Neural cell (in vitro differentiated cells): Measurements from ENCODE around the gene OAT. TPM values are rescaled to one million over a fixed set of nuclear protein-coding genes. Genes with fewer than 3 reads are reported as not detected.

Experiments
- H2AFZ ChIP-seq: fragments of 200-600, 300-800 bp; sonication (generic), shearing (Covaris generic); 2 replicates; pipeline ENCODE4 v1.6.0; 2014; ENCODE audit warnings: low read depth, mild to moderate bottlenecking, antibody characterized with exemption, low read length, moderate library complexity
- H3F3A ChIP-seq: fragments of 200-600 bp; shearing (Covaris generic); 2 replicates; pipeline ENCODE4 v1.6.1; 2016; ENCODE audit warnings: mild to moderate bottlenecking, moderate library complexity, mixed read lengths, antibody characterized with exemption, low read length; ENCODE audit not compliant: insufficient read depth, poor library complexity, severe bottlenecking
- H3K27ac ChIP-seq: fragments of 200-600, 300-800 bp; sonication (generic), shearing (Covaris generic); 2 replicates; pipeline ENCODE4 v1.5.1; 2014; ENCODE audit warnings: mild to moderate bottlenecking, low read length, moderate library complexity
- H3K27me3 ChIP-seq: fragments of 300-800, 200-600 bp; sonication (generic), shearing (Covaris generic); 2 replicates; pipeline ENCODE4 v1.6.0; 2014; ENCODE audit warnings: mild to moderate bottlenecking, low read depth, low read length, moderate library complexity; ENCODE audit not compliant: insufficient read depth
- H3K36me3 ChIP-seq: fragments of 300-800, 200-600 bp; sonication (generic), shearing (Covaris generic); 2 replicates; pipeline ENCODE4 v1.5.1; 2014; ENCODE audit warnings: mild to moderate bottlenecking, antibody characterized with exemption, low read length, moderate library complexity; ENCODE audit not compliant: insufficient read depth
- H3K4me2 ChIP-seq: fragments of 300-800, 200-600 bp; sonication (generic), shearing (Covaris generic); 2 replicates; pipeline ENCODE4 v1.6.0; 2014; ENCODE audit warnings: mild to moderate bottlenecking, low read length
- H3K4me3 ChIP-seq: fragments of 300-800, 200-600 bp; sonication (generic), shearing (Covaris generic); 2 replicates; pipeline ENCODE4 v1.5.1; 2014; ENCODE audit warnings: mild to moderate bottlenecking, low read length, moderate library complexity
- H3K79me2 ChIP-seq: fragments of 200-600 bp; shearing (Covaris generic); replicated peaks from 2 replicates; pipeline ENCODE4 v1.6.0; 2014; ENCODE audit warnings: mild to moderate bottlenecking, low read length, moderate library complexity; ENCODE audit not compliant: insufficient read depth
- H3K9ac ChIP-seq: fragments of 300-800, 200-600 bp; sonication (generic), shearing (Covaris generic); 2 replicates; pipeline ENCODE4 v1.6.1; 2016; ENCODE audit warnings: mild to moderate bottlenecking, low read length, mixed read lengths
- H3K9me2 ChIP-seq: fragments of 200-600 bp; shearing (Covaris generic); 2 replicates; pipeline ENCODE4 v1.6.1; 2016; ENCODE audit warnings: mild to moderate bottlenecking, low read length, mixed read lengths; ENCODE audit not compliant: insufficient read depth
- H3K9me3 ChIP-seq: fragments of 200-600, 300-800 bp; sonication (generic), shearing (Covaris generic); 2 replicates; pipeline ENCODE4 v1.6.1; 2016; ENCODE audit warnings: mild to moderate bottlenecking, mixed run types, low read length, moderate library complexity, mixed read lengths
- H4K20me1 ChIP-seq: fragments of 200-600 bp; shearing (Covaris generic); 2 replicates; pipeline ENCODE4 v1.6.1; 2016; ENCODE audit warnings: mild to moderate bottlenecking, mixed run types; ENCODE audit not compliant: insufficient read depth
- EP300 ChIP-seq: fragments of 450-650 bp; conservative IDR thresholded peaks from 2 replicates; pipeline ENCODE4 v1.6.1; 2014; ENCODE audit warnings: antibody characterized with exemption, mild to moderate bottlenecking, moderate library complexity; ENCODE audit not compliant: poor library complexity, severe bottlenecking
- EZH2 ChIP-seq: fragments of 200-600, 300-800 bp; shearing (Covaris generic), sonication (generic); IDR thresholded peaks from 2 replicates; pipeline ENCODE4 v1.6.1; 2014; ENCODE audit warnings: antibody characterized with exemption, low read length, borderline replicate concordance, mild to moderate bottlenecking; ENCODE audit not compliant: insufficient read depth, poor library complexity, severe bottlenecking
- MXI1 ChIP-seq: fragments of 450-650 bp; conservative IDR thresholded peaks from 2 replicates; pipeline ENCODE4 v1.6.1; 2014; ENCODE audit warnings: antibody characterized with exemption, mild to moderate bottlenecking; ENCODE audit not compliant: poor library complexity, severe bottlenecking
- POLR2AphosphoS5 ChIP-seq: IDR thresholded peaks from 2 replicates; pipeline ENCODE4 v1.6.1; 2012
- RAD21 ChIP-seq: fragments of 450-650 bp; conservative IDR thresholded peaks from 2 replicates; pipeline ENCODE4 v1.6.1; 2014; ENCODE audit warnings: antibody characterized with exemption, mild to moderate bottlenecking, moderate library complexity
- SMC3 ChIP-seq: fragments of 450-650 bp; conservative IDR thresholded peaks from 2 replicates; pipeline ENCODE4 v1.6.1; 2014; ENCODE audit warnings: antibody characterized with exemption, mild to moderate bottlenecking, moderate library complexity; ENCODE audit not compliant: poor library complexity
- TAF1 ChIP-seq: IDR thresholded peaks from 2 replicates; pipeline ENCODE4 v1.6.1; 2012; ENCODE audit warnings: low read depth
- polyA plus RNA-seq: library from polyadenylated mRNA; depleted of rRNA; stranded (reverse); fragments of >200 nt; gene quantifications from 2 replicates; pipeline ENCODE4 v1.2.3, GENCODE V29; 2014
- TF ChIP-seq, protein P1 (sequence below): IDR thresholded peaks from 2 replicates; pipeline ENCODE4 v1.6.1; 2012; ENCODE audit warnings: borderline replicate concordance
- TF ChIP-seq, protein P2 (sequence below): fragments of 450-650 bp; IDR thresholded peaks from 2 replicates; pipeline ENCODE4 v1.5.1; 2014; ENCODE audit warnings: antibody characterized with exemption, mild to moderate bottlenecking, moderate library complexity; ENCODE audit not compliant: poor library complexity, severe bottlenecking

OAT gene
- polyA plus RNA-seq, 1 donor from 2014 or later, result 132 TPM

DNA sequence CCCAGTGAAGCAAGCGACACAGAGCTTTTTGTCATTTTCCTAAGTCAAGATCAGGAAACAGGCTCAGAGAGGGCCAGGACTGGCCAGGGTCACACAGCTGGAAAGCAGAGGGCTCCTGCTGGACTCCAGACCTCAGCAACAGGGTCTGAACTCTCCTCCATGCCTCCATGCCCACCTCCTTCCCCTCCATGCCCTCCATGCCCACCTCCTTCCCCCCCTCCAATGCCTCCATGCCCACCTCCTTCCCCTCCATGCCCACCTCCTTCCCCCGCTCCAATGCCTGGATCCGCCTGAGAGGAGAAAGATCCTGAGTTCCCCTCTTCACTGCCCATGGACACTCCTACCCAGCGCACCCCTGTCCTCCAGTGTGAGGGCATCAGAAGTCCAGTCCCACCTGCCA, 51.3 kb downstream of the OAT start:
- Histone ChIP-seq H3K9ac (no peak overlapping the region), H3K4me3 (no peak overlapping the region), H3F3A (no peaks in the 10 kb centered on the region), H3K27ac (no peak overlapping the region), H3K27me3 (no peaks in the 10 kb centered on the region), H3K36me3 (no peaks in the 10 kb centered on the region), H4K20me1 (no peaks in the 10 kb centered on the region), H2AFZ (no peak overlapping the region), H3K4me2 (no peak overlapping the region), H3K79me2 (no peaks in the 10 kb centered on the region), H3K9me3 (no peaks in the 10 kb centered on the region), H3K9me2 (no peaks in the 10 kb centered on the region)
- TF ChIP-seq POLR2AphosphoS5 (no peak), MXI1 (no peak)

DNA sequence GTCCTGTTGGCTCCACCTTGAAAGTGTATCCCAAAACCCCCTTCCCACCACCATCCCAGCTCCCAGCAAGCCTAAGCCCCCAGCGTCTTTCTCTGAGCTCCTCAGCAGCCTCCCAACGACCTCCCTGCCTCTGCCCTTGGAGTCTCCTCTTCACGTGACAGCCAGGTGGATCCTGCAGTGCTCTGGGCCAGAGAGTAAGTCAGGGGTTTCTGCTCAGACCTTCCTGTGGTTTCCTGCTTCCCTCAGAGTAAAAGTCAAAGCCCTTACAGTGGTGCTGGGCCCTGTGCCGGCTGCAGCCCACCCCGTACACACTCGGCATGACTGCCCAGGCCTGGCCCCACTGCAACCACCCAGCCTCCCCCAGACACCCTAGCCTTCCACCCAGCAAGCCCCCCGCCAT, 51.9 kb downstream of the OAT start:
- no peak overlapping the region for H3K27ac ChIP-seq
- no peaks in the 10 kb centered on the region for H3K27me3 ChIP-seq
- no peak overlapping the region for H3K4me3 ChIP-seq
- no peak overlapping the region for H3K4me2 ChIP-seq
- H3K79me2 ChIP-seq, result no peaks in the 10 kb centered on the region
- no peak overlapping the region for H3K9ac ChIP-seq
- no peaks in the 10 kb centered on the region for H3K9me3 ChIP-seq
- H3K9me2 ChIP-seq, result no peaks in the 10 kb centered on the region
- TF ChIP-seq, protein P1, sequence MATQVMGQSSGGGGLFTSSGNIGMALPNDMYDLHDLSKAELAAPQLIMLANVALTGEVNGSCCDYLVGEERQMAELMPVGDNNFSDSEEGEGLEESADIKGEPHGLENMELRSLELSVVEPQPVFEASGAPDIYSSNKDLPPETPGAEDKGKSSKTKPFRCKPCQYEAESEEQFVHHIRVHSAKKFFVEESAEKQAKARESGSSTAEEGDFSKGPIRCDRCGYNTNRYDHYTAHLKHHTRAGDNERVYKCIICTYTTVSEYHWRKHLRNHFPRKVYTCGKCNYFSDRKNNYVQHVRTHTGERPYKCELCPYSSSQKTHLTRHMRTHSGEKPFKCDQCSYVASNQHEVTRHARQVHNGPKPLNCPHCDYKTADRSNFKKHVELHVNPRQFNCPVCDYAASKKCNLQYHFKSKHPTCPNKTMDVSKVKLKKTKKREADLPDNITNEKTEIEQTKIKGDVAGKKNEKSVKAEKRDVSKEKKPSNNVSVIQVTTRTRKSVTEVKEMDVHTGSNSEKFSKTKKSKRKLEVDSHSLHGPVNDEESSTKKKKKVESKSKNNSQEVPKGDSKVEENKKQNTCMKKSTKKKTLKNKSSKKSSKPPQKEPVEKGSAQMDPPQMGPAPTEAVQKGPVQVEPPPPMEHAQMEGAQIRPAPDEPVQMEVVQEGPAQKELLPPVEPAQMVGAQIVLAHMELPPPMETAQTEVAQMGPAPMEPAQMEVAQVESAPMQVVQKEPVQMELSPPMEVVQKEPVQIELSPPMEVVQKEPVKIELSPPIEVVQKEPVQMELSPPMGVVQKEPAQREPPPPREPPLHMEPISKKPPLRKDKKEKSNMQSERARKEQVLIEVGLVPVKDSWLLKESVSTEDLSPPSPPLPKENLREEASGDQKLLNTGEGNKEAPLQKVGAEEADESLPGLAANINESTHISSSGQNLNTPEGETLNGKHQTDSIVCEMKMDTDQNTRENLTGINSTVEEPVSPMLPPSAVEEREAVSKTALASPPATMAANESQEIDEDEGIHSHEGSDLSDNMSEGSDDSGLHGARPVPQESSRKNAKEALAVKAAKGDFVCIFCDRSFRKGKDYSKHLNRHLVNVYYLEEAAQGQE, result no peak
- TF ChIP-seq TAF1 (no peak), SMC3 (no peak), RAD21 (no peak), EZH2 (no peak), MXI1 (no peak), POLR2AphosphoS5 (no peak), EP300 (no peak)
- TF ChIP-seq, protein P2, sequence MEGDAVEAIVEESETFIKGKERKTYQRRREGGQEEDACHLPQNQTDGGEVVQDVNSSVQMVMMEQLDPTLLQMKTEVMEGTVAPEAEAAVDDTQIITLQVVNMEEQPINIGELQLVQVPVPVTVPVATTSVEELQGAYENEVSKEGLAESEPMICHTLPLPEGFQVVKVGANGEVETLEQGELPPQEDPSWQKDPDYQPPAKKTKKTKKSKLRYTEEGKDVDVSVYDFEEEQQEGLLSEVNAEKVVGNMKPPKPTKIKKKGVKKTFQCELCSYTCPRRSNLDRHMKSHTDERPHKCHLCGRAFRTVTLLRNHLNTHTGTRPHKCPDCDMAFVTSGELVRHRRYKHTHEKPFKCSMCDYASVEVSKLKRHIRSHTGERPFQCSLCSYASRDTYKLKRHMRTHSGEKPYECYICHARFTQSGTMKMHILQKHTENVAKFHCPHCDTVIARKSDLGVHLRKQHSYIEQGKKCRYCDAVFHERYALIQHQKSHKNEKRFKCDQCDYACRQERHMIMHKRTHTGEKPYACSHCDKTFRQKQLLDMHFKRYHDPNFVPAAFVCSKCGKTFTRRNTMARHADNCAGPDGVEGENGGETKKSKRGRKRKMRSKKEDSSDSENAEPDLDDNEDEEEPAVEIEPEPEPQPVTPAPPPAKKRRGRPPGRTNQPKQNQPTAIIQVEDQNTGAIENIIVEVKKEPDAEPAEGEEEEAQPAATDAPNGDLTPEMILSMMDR, result no peak
- H3F3A ChIP-seq, result no peaks in the 10 kb centered on the region
- H2AFZ ChIP-seq, result no peak overlapping the region
- no peaks in the 10 kb centered on the region for H3K36me3 ChIP-seq
- H4K20me1 ChIP-seq, result no peaks in the 10 kb centered on the region

DNA sequence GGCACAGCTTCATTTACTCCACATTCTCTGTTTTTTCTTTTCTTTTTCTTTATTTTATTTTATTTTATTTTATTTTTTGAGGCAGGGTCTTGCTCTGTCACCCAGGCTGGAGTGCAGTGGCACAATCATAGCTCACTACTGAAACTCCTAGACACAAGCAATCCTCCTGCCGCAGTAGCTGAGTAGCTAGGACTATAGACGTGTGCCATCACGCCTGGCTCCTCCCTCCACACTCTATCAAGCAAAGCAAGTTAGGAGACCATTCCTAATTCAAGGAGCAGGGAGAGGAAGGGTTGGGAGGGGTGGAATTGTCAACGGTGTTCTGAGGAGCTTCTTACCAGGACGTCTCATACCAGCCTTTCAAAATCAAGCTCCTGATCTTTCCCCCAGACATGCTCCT, 52.4 kb downstream of the OAT start:
- no peak for TF ChIP-seq MXI1
- TF ChIP-seq SMC3, result no peak
- no peak for TF ChIP-seq TAF1
- no peak for TF ChIP-seq EP300
- Histone ChIP-seq H3F3A (no peaks in the 10 kb centered on the region), H3K4me2 (no peak overlapping the region), H2AFZ (no peak overlapping the region), H3K36me3 (no peaks in the 10 kb centered on the region), H4K20me1 (no peaks in the 10 kb centered on the region), H3K27me3 (no peaks in the 10 kb centered on the region), H3K9me3 (no peaks in the 10 kb centered on the region), H3K9me2 (no peaks in the 10 kb centered on the region), H3K4me3 (no peak overlapping the region), H3K27ac (no peak overlapping the region), H3K79me2 (no peaks in the 10 kb centered on the region), H3K9ac (no peak overlapping the region)
